Spleen (tissue), 7 donors: ENCODE data around the gene NEURL1.

Experiments
- CTCF ChIP-seq, 11 experiments: fragments of 200-600 bp in 7 of 11; fragments of 450-650 bp in 4 of 11; sonication (generic) in 4 of 11; IDR thresholded peaks in 8 of 11; conservative IDR thresholded peaks in 3 of 11; 1 replicate in 7 of 11; 2 replicates in 4 of 11; pipeline versions ENCODE4 v1.4.0 to v1.8.0; 2016 to 2021; ENCODE audit warnings: antibody characterized with exemption in 11 of 11, inconsistent platforms in 4 of 11, mild to moderate bottlenecking in 1 of 11
- POLR2A ChIP-seq, 3 donors: fragments of 450-650 bp; IDR thresholded peaks; one replicate each; pipeline ENCODE4 v1.5.1; 2017; ENCODE audit warnings: antibody characterized with exemption in 3 of 3, mild to moderate bottlenecking in 1 of 3
- donor health status: DM: no; HTN: no; CAD: no; lungs with moderate emphysema.
- donor health status: DM: no; HTN: no; CAD: no.
- donor health status: DM: no; HTN: no; CAD: no.

DNA sequence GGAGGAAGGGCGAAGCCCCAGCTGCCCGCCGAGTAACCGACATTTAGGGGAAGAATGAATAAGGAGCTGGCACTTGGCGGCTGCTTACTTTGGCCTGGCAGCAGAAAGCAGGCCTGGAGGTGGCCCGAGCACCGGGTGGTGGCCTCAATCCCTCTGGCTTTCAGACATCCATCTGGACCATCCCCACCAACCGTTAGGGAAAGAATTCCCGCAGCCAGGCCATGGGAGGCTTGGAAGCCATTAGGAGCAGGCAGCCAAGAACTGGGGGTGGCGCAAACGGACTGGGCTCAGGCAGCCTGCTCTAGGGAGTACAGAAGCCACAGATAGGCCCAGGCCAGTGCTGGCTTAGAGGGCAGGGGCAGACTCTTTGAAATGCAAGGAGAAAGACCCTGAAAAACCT, 132.7 kb downstream of the NEURL1 start:
- TF ChIP-seq POLR2A (IDR thresholded peaks at IDR 0.05) = no peak
- no peak for TF ChIP-seq CTCF (IDR thresholded peaks at IDR 0.05 in 8 of 11, conservative IDR thresholded peaks at IDR 0.05 in 3 of 11)
